Panc1 (cell line): Measurements from ENCODE around the gene HOXB13. TPM values are rescaled to one million over a fixed set of nuclear protein-coding genes. Genes with fewer than 3 reads are reported as not detected.

Experiments used
- ATAC-seq: fragments of 200-7000 bp; cut with Tn5 transposase; 2 replicates; pipeline ENCODE4 v1.9.1; 2020; ENCODE audit warnings: mild to moderate bottlenecking, moderate library complexity
- BruUV-seq: library from RNA; stranded (reverse); fragments of 400-500 nt; replicated peaks from 2 replicates; lab custom pipeline; 2021; lab: Mats Ljungman, UMichigan
- CTCF ChIA-PET: fragments of 300-600 bp; sonication (Branson Sonifier 250); formaldehyde crosslinking; loops from one replicate; lab custom pipeline; 2022; ENCODE audit warnings: antibody characterized with exemption; lab: Charles Lee
- POLR2A ChIA-PET: fragments of 300-600 bp; sonication (Branson Sonifier 250); formaldehyde crosslinking; loops from one replicate; lab custom pipeline; 2022; ENCODE audit warnings: antibody characterized with exemption; lab: Charles Lee
- DNase-seq: peaks from one replicate; pipeline ENCODE4 v3.0.0-alpha.2; 2010; ENCODE audit warnings: low read depth, low spot score
- H3K27ac ChIP-seq: 2 replicates; pipeline ENCODE4 v1.5.1; 2011; ENCODE audit warnings: mild to moderate bottlenecking, low read length, inconsistent platforms
- H3K27me3 ChIP-seq: fragments of 200-500 bp; sonication (Bioruptor generic); 2 replicates; pipeline ENCODE4 v1.6.0; 2014; ENCODE audit warnings: low read length, inconsistent platforms; ENCODE audit not compliant: control insufficient read depth, insufficient read depth
- H3K36me3 ChIP-seq: fragments of 200-500 bp; sonication (Bioruptor generic); 2 replicates; pipeline ENCODE4 v1.5.1; 2014; ENCODE audit warnings: inconsistent platforms, mild to moderate bottlenecking, low read length, moderate library complexity; ENCODE audit not compliant: control insufficient read depth, insufficient read depth
- H3K4me1 ChIP-seq: 2 replicates; pipeline ENCODE4 v1.5.1; 2011; ENCODE audit warnings: inconsistent platforms, mild to moderate bottlenecking, low read length, moderate library complexity; ENCODE audit not compliant: control insufficient read depth, insufficient read depth
- H3K4me3 ChIP-seq, 2 experiments: 2 replicates each; pipeline ENCODE4 v1.5.1; 2011 to 2012; ENCODE audit warnings: low read depth in 2 of 2, low read length in 2 of 2, mild to moderate bottlenecking in 2 of 2, inconsistent platforms in 1 of 2, moderate library complexity in 1 of 2
- H3K9me3 ChIP-seq: fragments of 200-500 bp; sonication (Bioruptor generic); 2 replicates; pipeline ENCODE4 v1.5.1; 2014; ENCODE audit warnings: low read depth, mild to moderate bottlenecking, inconsistent platforms, low read length, moderate library complexity; ENCODE audit not compliant: control insufficient read depth, insufficient read depth
- POLR2AphosphoS5 ChIP-seq: IDR thresholded peaks from 2 replicates; pipeline ENCODE4 v1.6.1; 2012; ENCODE audit warnings: mild to moderate bottlenecking, low read depth, low read length, moderate library complexity
- REST ChIP-seq, 2 experiments: IDR thresholded peaks; 2 replicates each; pipeline ENCODE4 v1.6.1; 2011 to 2012; ENCODE audit warnings: low read depth in 2 of 2, control low read depth in 1 of 2, low read length in 1 of 2, mild to moderate bottlenecking in 1 of 2, moderate library complexity in 1 of 2; ENCODE audit not compliant: insufficient read depth in 1 of 2
- SIN3A ChIP-seq: IDR thresholded peaks from 2 replicates; pipeline ENCODE4 v1.6.1; 2012; ENCODE audit warnings: low read depth, mild to moderate bottlenecking, low read length, moderate library complexity, borderline replicate concordance; ENCODE audit not compliant: insufficient read depth
- TCF7L2 ChIP-seq: IDR thresholded peaks from 2 replicates; pipeline ENCODE4 v1.6.1; 2011; ENCODE audit warnings: mild to moderate bottlenecking, low read depth, low read length, inconsistent platforms
- in situ Hi-C: cut with HindIII; loops from 2 replicates; pipeline ENCODE4 v1.10.0; 2016; ENCODE audit warnings: low sequenced_read_pairs, low pct_unique_long_range_greater_than_20kb
- intact Hi-C: fragments of 100-400 bp; cut with micrococcal nuclease; formaldehyde crosslinking; loops from one replicate; pipeline ENCODE4 v1.10.0; 2022; ENCODE audit not compliant: unreplicated experiment
- total RNA-seq: library from RNA; stranded (reverse); gene quantifications from one replicate; pipeline ENCODE4 v1.2.1, GENCODE V29; 2021; ENCODE audit not compliant: unreplicated experiment
- TF ChIP-seq, protein P1 (sequence below): fragments of 450-650 bp; IDR thresholded peaks from 2 replicates; pipeline ENCODE4 v1.5.1; 2017; ENCODE audit warnings: mild to moderate bottlenecking

The HOXB13 gene
- total RNA-seq, 1 experiment from 2014 or later = 8.1 TPM

- intact Hi-C loops (no loop called here), in situ Hi-C loops (no loop called here)
- Histone ChIP-seq H3K27me3 (no peaks in the 10 kb centered on the region), H3K36me3 (no peaks in the 10 kb centered on the region), H3K4me1 (no peaks in the 10 kb centered on the region), H3K4me3 (no peak overlapping the region), H3K9me3 (no peaks in the 10 kb centered on the region), H3K27ac (no peak overlapping the region)
- POLR2A ChIA-PET = no interaction called here
- no peak for DNase-seq
- no TSS peak for BruUV-seq
- no peak for ATAC-seq
- CTCF ChIA-PET = interaction anchor here (0.7 kb wide), 1 partner anchor 47 kb away, joined by 4 read pairs; no protein-coding TSS in a partner anchor
- TF ChIP-seq, protein P1, sequence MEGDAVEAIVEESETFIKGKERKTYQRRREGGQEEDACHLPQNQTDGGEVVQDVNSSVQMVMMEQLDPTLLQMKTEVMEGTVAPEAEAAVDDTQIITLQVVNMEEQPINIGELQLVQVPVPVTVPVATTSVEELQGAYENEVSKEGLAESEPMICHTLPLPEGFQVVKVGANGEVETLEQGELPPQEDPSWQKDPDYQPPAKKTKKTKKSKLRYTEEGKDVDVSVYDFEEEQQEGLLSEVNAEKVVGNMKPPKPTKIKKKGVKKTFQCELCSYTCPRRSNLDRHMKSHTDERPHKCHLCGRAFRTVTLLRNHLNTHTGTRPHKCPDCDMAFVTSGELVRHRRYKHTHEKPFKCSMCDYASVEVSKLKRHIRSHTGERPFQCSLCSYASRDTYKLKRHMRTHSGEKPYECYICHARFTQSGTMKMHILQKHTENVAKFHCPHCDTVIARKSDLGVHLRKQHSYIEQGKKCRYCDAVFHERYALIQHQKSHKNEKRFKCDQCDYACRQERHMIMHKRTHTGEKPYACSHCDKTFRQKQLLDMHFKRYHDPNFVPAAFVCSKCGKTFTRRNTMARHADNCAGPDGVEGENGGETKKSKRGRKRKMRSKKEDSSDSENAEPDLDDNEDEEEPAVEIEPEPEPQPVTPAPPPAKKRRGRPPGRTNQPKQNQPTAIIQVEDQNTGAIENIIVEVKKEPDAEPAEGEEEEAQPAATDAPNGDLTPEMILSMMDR = no peak
- TF ChIP-seq POLR2AphosphoS5 = no peak
- TF ChIP-seq REST (IDR thresholded peaks at IDR 0.05; ENCODE audit: insufficient read depth in 1 of 2, low read depth in 2 of 2, low read length in 1 of 2) = no peak
- TF ChIP-seq TCF7L2 = no peak
- TF ChIP-seq SIN3A = no peak
Measured at GRCh38 chr17:48690655-48691054, 37.9 kb downstream of the HOXB13 start.

- ChIA-PET POLR2A (no interaction called here), CTCF (interaction anchor here (0.5 to 0.6 kb wide), 3 partner anchors 109 to 140 kb away, joined by 3 to 5 read pairs (median 3); no protein-coding TSS in a partner anchor)
Measured at GRCh38 chr17:48681609-48682008, 46.9 kb downstream of the HOXB13 start.

More at GRCh38 chr17:48681609-48682008, 46.9 kb downstream of the HOXB13 start:
- Histone ChIP-seq H3K4me3 (no peak overlapping the region), H3K4me1 (no peaks in the 10 kb centered on the region; the same call in 1 of the 2 replicates), H3K27me3 (no peaks in the 10 kb centered on the region), H3K36me3 (no peaks in the 10 kb centered on the region), H3K9me3 (no peaks in the 10 kb centered on the region), H3K27ac (no peak overlapping the region)
- in situ Hi-C loops = no loop called here
- TF ChIP-seq TCF7L2 (no peak), POLR2AphosphoS5 (no peak), REST (IDR thresholded peaks at IDR 0.05; ENCODE audit: insufficient read depth in 1 of 2, low read depth in 2 of 2, low read length in 1 of 2) (no peak), SIN3A (no peak)
- TF ChIP-seq, protein P1 = no peak
- ATAC-seq = no peak
- DNase-seq = no peak
- no TSS peak for BruUV-seq
- intact Hi-C loops = no loop called here
